Measurements from ENCODE around the gene FAM107A.

The FAM107A gene

DNA sequence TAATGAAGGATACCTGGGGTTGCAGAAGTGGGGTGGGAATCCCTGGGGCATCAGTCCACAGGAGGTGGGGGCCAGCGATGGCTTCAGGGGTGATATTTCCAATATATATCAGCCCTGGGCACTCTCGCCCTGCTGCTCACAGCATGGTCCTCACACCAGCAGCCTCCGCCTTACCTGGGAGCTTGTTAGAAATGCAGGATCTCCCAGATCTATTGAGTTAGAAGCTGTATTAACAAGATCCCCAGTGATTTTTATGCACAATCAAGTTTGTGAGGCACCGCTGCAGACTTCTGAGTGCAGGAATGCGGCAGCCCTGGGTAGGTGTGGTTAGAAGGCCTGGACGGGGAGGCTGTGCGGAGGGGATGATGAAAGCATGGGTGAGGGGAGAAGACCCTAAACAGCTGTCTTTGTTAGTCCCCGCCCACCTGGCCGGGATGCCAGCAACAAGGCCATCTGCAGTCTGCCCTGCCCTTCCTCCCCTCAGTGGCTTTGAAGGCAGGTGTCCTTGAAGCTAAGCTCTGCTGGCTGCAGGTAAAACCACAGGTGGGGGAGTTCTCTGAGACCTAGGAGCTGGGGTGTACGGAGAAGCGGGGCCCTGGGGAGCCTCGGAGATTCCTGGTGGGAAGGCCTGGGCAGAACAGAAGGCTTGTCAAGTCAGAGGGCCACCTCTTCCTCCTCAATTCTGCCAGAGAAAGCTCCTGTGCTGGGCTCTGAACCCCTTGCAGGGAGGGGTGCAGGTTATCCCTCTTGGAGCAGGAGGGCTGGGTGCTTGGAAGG lies 11.4 kb downstream of the FAM107A start:
- ATAC-seq (ENCODE audit: low read depth) (no peak), DNase-seq (ENCODE audit: low spot score) (no peak)
- Histone ChIP-seq H3K36me3 (ENCODE audit: low read depth) (no peaks in the 10 kb centered on the region), H3K4me3 (ENCODE audit: severe bottlenecking) (no peak overlapping the region), H3K9me3 (ENCODE audit: severe bottlenecking) (no peaks in the 10 kb centered on the region), H3K27me3 (ENCODE audit: insufficient read depth, poor library complexity, severe bottlenecking) (no peaks in the 10 kb centered on the region), H3K27ac (ENCODE audit: poor library complexity, severe bottlenecking) (no peak overlapping the region), H3K4me1 (ENCODE audit: insufficient read depth, poor library complexity, severe bottlenecking) (peaks cover 19% of the 10 kb centered on the region)
- TF ChIP-seq, protein P1, sequence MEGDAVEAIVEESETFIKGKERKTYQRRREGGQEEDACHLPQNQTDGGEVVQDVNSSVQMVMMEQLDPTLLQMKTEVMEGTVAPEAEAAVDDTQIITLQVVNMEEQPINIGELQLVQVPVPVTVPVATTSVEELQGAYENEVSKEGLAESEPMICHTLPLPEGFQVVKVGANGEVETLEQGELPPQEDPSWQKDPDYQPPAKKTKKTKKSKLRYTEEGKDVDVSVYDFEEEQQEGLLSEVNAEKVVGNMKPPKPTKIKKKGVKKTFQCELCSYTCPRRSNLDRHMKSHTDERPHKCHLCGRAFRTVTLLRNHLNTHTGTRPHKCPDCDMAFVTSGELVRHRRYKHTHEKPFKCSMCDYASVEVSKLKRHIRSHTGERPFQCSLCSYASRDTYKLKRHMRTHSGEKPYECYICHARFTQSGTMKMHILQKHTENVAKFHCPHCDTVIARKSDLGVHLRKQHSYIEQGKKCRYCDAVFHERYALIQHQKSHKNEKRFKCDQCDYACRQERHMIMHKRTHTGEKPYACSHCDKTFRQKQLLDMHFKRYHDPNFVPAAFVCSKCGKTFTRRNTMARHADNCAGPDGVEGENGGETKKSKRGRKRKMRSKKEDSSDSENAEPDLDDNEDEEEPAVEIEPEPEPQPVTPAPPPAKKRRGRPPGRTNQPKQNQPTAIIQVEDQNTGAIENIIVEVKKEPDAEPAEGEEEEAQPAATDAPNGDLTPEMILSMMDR (IDR thresholded peaks at IDR 0.05; ENCODE audit: poor library complexity, severe bottlenecking): no peak

DNA sequence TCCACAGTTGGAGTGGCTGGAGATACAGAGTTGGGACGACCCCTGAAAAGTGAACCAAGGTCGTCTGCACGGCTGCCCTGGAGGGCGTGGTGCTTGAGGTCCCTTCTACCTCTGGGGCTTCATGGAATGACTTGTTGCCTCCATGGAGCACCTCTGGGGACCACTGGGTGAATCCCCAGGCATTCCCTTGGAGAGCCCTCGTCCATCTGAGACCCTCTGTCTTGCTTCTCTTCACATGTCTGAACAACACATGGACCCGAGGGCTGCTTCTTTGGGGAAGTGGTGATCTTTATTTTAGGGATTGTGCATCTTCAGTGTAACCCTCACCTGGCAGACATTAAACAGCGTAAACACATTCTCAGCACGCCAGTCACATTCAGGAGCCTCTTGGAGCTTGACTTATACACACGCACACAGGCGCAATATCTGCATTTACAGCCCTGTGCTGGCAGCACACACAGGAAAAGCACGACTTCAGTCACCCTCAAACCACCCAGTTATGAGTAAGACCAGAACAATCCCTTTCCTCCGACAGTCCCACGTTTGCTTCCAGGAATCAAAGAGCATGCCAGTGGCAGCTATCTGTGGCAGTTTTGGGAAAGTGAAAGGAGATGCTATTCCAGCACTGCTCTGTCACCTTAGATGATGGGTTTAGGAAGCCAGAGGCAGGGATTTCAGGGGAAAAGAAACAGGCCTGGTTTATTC lies 12.6 kb downstream of the FAM107A start:
- peak overlapping the region; percentile 54 for H3K27ac ChIP-seq (ENCODE audit: poor library complexity, severe bottlenecking)
- no peak for DNase-seq (ENCODE audit: low spot score)
- H3K4me3 ChIP-seq (ENCODE audit: severe bottlenecking): no peak overlapping the region
- H3K36me3 ChIP-seq (ENCODE audit: low read depth): no peaks in the 10 kb centered on the region
- ATAC-seq (ENCODE audit: low read depth): peak; percentile 60
- no peaks in the 10 kb centered on the region for H3K9me3 ChIP-seq (ENCODE audit: severe bottlenecking)
- H3K4me1 ChIP-seq (ENCODE audit: insufficient read depth, poor library complexity, severe bottlenecking): peaks cover 19% of the 10 kb centered on the region
- no peaks in the 10 kb centered on the region for H3K27me3 ChIP-seq (ENCODE audit: insufficient read depth, poor library complexity, severe bottlenecking)
- TF ChIP-seq, protein P1 (IDR thresholded peaks at IDR 0.05; ENCODE audit: poor library complexity, severe bottlenecking): no peak

DNA sequence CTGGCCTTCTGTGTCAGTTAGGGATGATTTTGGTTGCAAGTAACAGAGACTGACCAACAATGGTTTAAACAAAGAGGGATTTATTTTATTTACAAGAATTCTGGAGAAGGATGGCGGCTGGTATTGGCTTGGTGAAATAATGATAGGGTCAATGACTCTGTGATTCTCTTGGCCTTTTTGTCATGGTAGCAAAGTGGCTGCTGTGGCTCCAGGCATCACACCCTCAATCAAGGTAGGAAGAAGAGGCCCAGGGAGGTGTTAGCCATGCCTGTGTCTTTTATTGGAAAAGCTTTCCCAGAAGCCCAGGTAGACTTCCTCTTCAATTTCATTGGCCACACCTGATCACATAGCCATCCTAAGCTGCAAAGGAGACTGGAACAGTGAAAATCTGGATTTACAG lies 13.1 kb downstream of the FAM107A start:
- DNase-seq (ENCODE audit: low spot score): no peak
- Histone ChIP-seq H3K27me3 (ENCODE audit: insufficient read depth, poor library complexity, severe bottlenecking) (no peaks in the 10 kb centered on the region), H3K36me3 (ENCODE audit: low read depth) (no peaks in the 10 kb centered on the region), H3K9me3 (ENCODE audit: severe bottlenecking) (no peaks in the 10 kb centered on the region), H3K27ac (ENCODE audit: poor library complexity, severe bottlenecking) (peak overlapping the region; percentile 54), H3K4me1 (ENCODE audit: insufficient read depth, poor library complexity, severe bottlenecking) (peaks cover 19% of the 10 kb centered on the region), H3K4me3 (ENCODE audit: severe bottlenecking) (no peak overlapping the region)
- TF ChIP-seq, protein P1 (IDR thresholded peaks at IDR 0.05; ENCODE audit: poor library complexity, severe bottlenecking): no peak
- ATAC-seq (ENCODE audit: low read depth): no peak

DNA sequence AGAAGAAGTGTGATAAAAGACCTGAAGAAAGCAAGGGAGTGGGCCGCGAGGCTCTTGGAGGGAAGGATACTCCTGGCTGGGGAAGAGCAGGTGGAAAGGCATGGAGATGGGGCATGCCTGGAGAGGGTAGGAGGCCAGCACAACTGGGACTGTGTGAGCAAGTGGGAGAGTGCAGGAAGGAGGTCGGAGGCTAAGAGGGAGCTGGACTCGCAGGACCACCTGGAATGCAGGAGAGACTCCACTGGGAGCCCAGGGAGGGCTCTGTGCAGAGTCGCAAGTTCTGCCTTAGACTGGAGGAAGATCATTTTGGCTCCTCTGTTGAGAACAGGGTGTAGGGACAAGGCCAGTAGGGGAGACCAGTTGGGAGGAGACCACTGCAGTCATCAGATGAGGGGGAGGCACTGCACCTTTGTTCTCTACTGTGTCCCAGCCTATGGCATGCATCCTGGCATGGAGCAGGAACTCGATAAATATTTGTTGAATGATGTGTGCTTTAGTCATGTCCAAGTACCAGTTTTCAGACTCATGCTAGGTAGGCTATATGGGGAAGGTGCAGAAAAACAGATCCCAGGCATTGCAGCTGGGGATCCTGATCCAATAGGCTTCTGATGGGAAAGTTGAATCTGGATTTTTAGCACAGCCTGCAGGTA lies 13.7 kb downstream of the FAM107A start:
- ATAC-seq (ENCODE audit: low read depth) (peak; percentile 72), DNase-seq (ENCODE audit: low spot score) (no peak)
- Histone ChIP-seq H3K9me3 (ENCODE audit: severe bottlenecking) (no peaks in the 10 kb centered on the region), H3K36me3 (ENCODE audit: low read depth) (no peaks in the 10 kb centered on the region), H3K27ac (ENCODE audit: poor library complexity, severe bottlenecking) (peak overlapping the region; percentile 54), H3K4me3 (ENCODE audit: severe bottlenecking) (no peak overlapping the region), H3K27me3 (ENCODE audit: insufficient read depth, poor library complexity, severe bottlenecking) (no peaks in the 10 kb centered on the region), H3K4me1 (ENCODE audit: insufficient read depth, poor library complexity, severe bottlenecking) (peaks cover 19% of the 10 kb centered on the region)
- TF ChIP-seq, protein P1 (IDR thresholded peaks at IDR 0.05; ENCODE audit: poor library complexity, severe bottlenecking): no peak
